22Rv1 (cell line): ENCODE measurements around the gene AMBRA1.

Source experiments
- H3K27ac ChIP-seq: fragments of 450-650 bp; 2 replicates; pipeline ENCODE4 v1.5.1; 2017
- CTCF ChIP-seq: fragments of 450-650 bp; IDR thresholded peaks from 2 replicates; pipeline ENCODE4 v1.5.1; 2017; ENCODE audit warnings: mild to moderate bottlenecking
- ZFX ChIP-seq: fragments of 450-650 bp; IDR thresholded peaks from 2 replicates; pipeline ENCODE4 v1.6.1; 2017; ENCODE audit warnings: antibody characterized with exemption, borderline replicate concordance

AMBRA1 gene

DNA sequence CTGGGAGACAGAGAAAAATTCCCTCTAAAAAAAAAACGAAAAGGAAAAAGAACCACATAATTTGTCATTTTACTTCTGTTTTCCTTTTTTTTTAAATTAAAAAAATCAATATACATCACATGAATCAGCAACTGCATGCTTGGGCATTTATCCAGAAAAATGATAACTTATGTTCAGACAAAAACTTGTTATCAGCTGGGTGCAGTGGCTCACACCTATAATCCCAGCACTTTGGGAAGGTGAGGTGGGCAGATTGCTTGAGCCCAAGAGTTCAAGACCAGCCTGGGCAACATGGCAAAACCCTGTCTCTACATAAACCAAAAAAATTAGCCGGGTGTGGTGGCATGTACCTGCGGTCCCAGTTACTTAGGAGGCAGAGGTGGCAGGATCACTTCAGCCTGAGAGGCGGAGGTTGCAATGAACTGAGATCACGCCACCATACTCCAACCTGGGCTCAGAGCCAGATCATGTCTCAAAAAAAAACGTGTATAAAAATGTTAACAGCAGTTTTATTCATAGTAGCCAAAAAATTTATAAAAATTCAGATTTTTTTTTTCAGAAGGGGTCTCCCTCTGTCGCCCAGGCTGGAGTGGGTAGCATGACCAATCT, 28.5 kb downstream of the AMBRA1 start:
- TF ChIP-seq CTCF (no peak), ZFX (no peak)
- H3K27ac ChIP-seq = no peak overlapping the region

DNA sequence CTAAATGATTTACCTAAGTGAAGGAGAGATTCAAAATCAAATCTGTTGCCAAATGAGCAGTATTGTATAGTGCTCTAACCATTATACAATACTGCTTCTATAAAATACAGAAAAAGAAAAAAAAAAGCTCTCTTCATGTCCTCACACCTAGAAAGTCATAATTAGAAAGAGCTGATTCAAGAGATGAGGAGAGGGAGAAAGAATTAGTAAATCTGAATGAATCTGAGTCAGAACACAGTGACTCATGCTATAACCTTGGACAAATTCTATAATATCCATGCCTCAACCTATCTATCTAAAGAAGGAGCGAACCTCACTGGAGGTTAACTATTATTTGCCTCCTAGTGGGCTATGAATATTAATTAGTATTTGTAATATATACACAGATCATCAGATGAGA, 29.4 kb downstream of the AMBRA1 start:
- no peak for TF ChIP-seq ZFX
- H3K27ac ChIP-seq = no peak overlapping the region

DNA sequence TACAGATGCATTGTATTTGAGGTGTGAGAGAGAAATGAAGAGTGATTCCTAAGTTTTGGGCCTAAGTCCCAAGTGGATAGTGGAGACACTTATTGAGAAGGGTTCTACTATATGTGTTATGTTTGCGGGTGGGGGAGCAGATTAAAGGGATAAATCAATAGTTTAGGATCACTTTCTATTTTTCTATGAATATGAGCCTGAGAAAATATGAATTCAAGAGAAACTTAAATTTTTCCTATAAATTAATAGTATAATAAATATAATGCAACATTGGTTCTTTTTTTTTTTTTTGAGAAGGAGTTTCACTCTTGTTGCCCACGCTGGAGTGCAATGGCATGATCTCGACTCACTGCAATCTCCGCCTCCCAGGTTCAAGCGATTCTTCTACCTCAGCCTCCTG, 31.3 kb downstream of the AMBRA1 start:
- TF ChIP-seq CTCF = no peak
- no peak for TF ChIP-seq ZFX
- H3K27ac ChIP-seq = no peak overlapping the region

GRCh38 chr11:46560300-46560991, 33.4 kb downstream of the AMBRA1 start:
- H3K27ac ChIP-seq = no peak overlapping the region
- TF ChIP-seq CTCF = no peak
- TF ChIP-seq ZFX = no peak

DNA sequence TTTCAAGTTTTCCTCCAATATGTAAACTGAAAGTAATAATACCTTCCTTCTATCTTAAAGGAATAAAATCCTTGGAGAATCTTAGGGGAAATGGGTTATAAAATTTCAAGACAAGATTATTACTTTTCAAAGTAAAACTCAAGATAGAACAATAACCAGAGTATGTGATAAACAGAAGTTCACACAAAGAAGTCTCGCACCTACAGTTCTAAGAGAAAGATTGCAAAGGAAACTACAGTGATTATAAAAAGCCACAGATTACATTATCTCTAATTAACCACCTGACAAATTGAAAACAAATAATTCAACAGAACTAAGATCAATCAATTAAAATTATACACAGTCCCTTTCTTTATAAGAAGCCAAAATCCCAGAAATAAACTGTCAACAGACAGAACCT, 34.0 kb downstream of the AMBRA1 start:
- no peak for TF ChIP-seq ZFX
- TF ChIP-seq CTCF = no peak
- H3K27ac ChIP-seq = no peak overlapping the region

- TF ChIP-seq ZFX (no peak), CTCF (no peak)
- H3K27ac ChIP-seq = no peak overlapping the region
Observed at GRCh38 chr11:46557684-46558151, 36.1 kb downstream of the AMBRA1 start.

DNA sequence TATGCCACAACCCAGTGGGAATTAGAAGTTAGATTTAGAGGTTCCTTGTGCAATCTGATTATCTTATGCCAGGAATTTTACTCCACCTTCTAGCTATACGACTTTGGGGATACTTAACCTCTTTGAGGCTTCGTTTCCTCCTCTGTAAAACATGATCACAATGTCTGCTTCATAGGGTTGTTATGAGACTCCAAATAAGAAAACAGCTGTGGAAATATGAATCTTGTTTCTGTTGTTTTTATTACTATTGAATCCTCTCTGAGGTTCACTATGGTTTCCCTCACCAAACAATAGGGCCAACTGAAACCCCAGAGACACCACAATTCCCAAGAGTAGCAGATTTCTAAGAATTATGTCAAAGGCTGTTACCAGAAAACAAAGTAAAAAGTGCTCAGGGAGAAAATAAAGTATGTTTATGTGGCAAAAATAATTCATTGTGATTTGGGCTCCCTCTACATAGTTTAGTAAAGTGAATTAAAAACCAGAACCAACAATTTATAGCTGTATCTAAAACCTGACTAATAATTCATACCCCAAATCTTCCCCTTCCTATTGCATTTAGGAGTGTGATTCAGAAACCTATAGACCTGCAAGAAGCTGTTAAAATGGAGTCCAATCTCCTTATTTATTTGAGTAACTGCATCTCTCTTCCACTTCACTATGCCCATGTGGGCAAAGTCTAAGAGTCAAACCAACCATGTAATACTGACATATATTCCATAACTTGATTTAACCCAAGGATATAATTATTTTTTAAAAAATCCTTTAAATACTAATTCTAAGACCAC, 38.4 kb downstream of the AMBRA1 start:
- H3K27ac ChIP-seq = peak overlapping the region; percentile 70
- no peak for TF ChIP-seq CTCF
